ES-I3 (cell line): ENCODE measurements around the gene PEX6.
"Not testable (repeated sequence)": the region's sequence is repeated elsewhere in the genome, so short reads cannot be mapped to it uniquely, and the experiment has no call there.

Source experiments
- H3K36me3 ChIP-seq: 2 replicates; pipeline ENCODE4 v1.6.1; 2013; ENCODE audit warnings: mild to moderate bottlenecking, low read length, control low read depth, moderate library complexity; ENCODE audit not compliant: insufficient read depth
- H3K4me1 ChIP-seq: 2 replicates; pipeline ENCODE4 v1.6.1; 2013; ENCODE audit warnings: mild to moderate bottlenecking, control low read depth, low read length; ENCODE audit not compliant: insufficient read depth
- H3K9ac ChIP-seq: 2 replicates; pipeline ENCODE4 v1.6.1; 2013; ENCODE audit warnings: low read depth, mild to moderate bottlenecking, low read length, moderate library complexity
- H3K9me3 ChIP-seq: 2 replicates; pipeline ENCODE4 v1.6.1; 2013; ENCODE audit warnings: mild to moderate bottlenecking, low read length, moderate library complexity; ENCODE audit not compliant: control insufficient read depth, insufficient read depth

The PEX6 gene

GRCh38 chr6:42967228-42967627 is 11.8 kb downstream of the PEX6 start:
- Histone ChIP-seq H3K36me3 (no peaks in the 10 kb centered on the region), H3K9me3 (no peaks in the 10 kb centered on the region), H3K4me1 (peaks cover 11% of the 10 kb centered on the region), H3K9ac (no peak overlapping the region)

- Histone ChIP-seq H3K9ac (no peak overlapping the region), H3K36me3 (no peaks in the 10 kb centered on the region), H3K4me1 (peaks cover 9% of the 10 kb centered on the region), H3K9me3 (no peaks in the 10 kb centered on the region)
These were observed 12.4 kb downstream of the PEX6 start for GRCh38 chr6:42966571-42966970.

GRCh38 chr6:42963855-42964605 is 15.0 kb downstream of the PEX6 start:
- Histone ChIP-seq H3K9ac (no peak overlapping the region), H3K36me3 (no peaks in the 10 kb centered on the region), H3K9me3 (no peaks in the 10 kb centered on the region), H3K4me1 (no peaks in the 10 kb centered on the region; the same call in 1 of the 2 replicates)

GRCh38 chr6:42963179-42963854 is 15.7 kb downstream of the PEX6 start:
- Histone ChIP-seq H3K9me3 (no peaks in the 10 kb centered on the region), H3K4me1 (no peaks in the 10 kb centered on the region; the same call in 1 of the 2 replicates), H3K9ac (no peak overlapping the region), H3K36me3 (no peaks in the 10 kb centered on the region)

GRCh38 chr6:42962502-42963178 is 16.3 kb downstream of the PEX6 start:
- H3K9ac ChIP-seq = no peak overlapping the region
- no peaks in the 10 kb centered on the region; the same call in 1 of the 2 replicates for H3K4me1 ChIP-seq
- H3K36me3 ChIP-seq = no peaks in the 10 kb centered on the region
- no peaks in the 10 kb centered on the region for H3K9me3 ChIP-seq

- Histone ChIP-seq H3K36me3 (no peaks in the 10 kb centered on the region), H3K9ac (no peak overlapping the region), H3K4me1 (no peaks in the 10 kb centered on the region; the same call in 1 of the 2 replicates), H3K9me3 (no peaks in the 10 kb centered on the region)
These were observed 16.9 kb downstream of the PEX6 start for GRCh38 chr6:42962096-42962495.

GRCh38 chr6:42961020-42961470 is 17.9 kb downstream of the PEX6 start:
- Histone ChIP-seq H3K4me1 (no peaks in the 10 kb centered on the region; the same call in 1 of the 2 replicates), H3K36me3 (no peaks in the 10 kb centered on the region), H3K9ac (peak overlapping the region; percentile 78; the same call in 1 of the 2 replicates), H3K9me3 (no peaks in the 10 kb centered on the region)

GRCh38 chr6:42960243-42961019 is 18.6 kb downstream of the PEX6 start, which contains the start of gene GNMT:
Gene GNMT (plus strand): TSS chr6:42960754. CDS start chr6:42960768, 14 bp downstream.
- Histone ChIP-seq H3K9ac (peak within 1 kb of the TSS; percentile 78), H3K36me3 (no peaks in the 10 kb centered on the region), H3K9me3 (no peaks in the 10 kb centered on the region), H3K4me1 (no peaks in the 10 kb centered on the region; the same call in 1 of the 2 replicates)

GRCh38 chr6:42959917-42960242 is 19.1 kb downstream of the PEX6 start:
- H3K36me3 ChIP-seq = no peaks in the 10 kb centered on the region
- no peaks in the 10 kb centered on the region for H3K9me3 ChIP-seq
- H3K4me1 ChIP-seq = no peaks in the 10 kb centered on the region; the same call in 1 of the 2 replicates
- peak overlapping the region; percentile 78 for H3K9ac ChIP-seq

GRCh38 chr6:42958125-42958524 is 20.9 kb downstream of the PEX6 start:
- no peak overlapping the region for H3K9ac ChIP-seq

GRCh38 chr6:42954405-42954804 is 24.6 kb downstream of the PEX6 start:
- not testable (repeated sequence) for H3K9ac ChIP-seq, H3K36me3 ChIP-seq, H3K4me1 ChIP-seq, H3K9me3 ChIP-seq

More at GRCh38 chr6:42958125-42958524, 20.9 kb downstream of the PEX6 start:
- no peaks in the 10 kb centered on the region for H3K36me3 ChIP-seq
- H3K4me1 ChIP-seq = no peaks in the 10 kb centered on the region
- no peaks in the 10 kb centered on the region for H3K9me3 ChIP-seq

GRCh38 chr6:42952389-42952788 is 26.6 kb downstream of the PEX6 start:
- Histone ChIP-seq H3K4me1 (no peaks in the 10 kb centered on the region), H3K9me3 (no peaks in the 10 kb centered on the region), H3K36me3 (no peaks in the 10 kb centered on the region), H3K9ac (no peak overlapping the region)

- Histone ChIP-seq H3K36me3 (no peaks in the 10 kb centered on the region), H3K4me1 (no peaks in the 10 kb centered on the region), H3K9ac (no peak overlapping the region), H3K9me3 (no peaks in the 10 kb centered on the region)
These were observed 31.0 kb downstream of the PEX6 start for GRCh38 chr6:42947950-42948349.

- H3K4me1 ChIP-seq = no peaks in the 10 kb centered on the region
- no peak overlapping the region for H3K9ac ChIP-seq
- peaks cover 4% of the 10 kb centered on the region for H3K36me3 ChIP-seq
- H3K9me3 ChIP-seq = no peaks in the 10 kb centered on the region
These were observed 36.5 kb downstream of the PEX6 start for GRCh38 chr6:42942444-42942843.
